Measurements from ENCODE around the gene TGFBRAP1.

Gene TGFBRAP1

GRCh38 chr2:105323111-105323510, 6.4 kb downstream of the TGFBRAP1 start:
- Histone ChIP-seq H3K4me3 (ENCODE audit: low read length) (no peak overlapping the region), H3K27ac (ENCODE audit: low read length) (no peak overlapping the region), H3K9ac (ENCODE audit: low read length) (no peak overlapping the region), H3K4me2 (ENCODE audit: low read depth, low read length) (no peak overlapping the region), H3K9me2 (replicated peaks; ENCODE audit: insufficient read depth, low read length) (no peaks in the 10 kb centered on the region), H3K79me2 (ENCODE audit: low read length) (peaks cover 90% of the 10 kb centered on the region), H3K36me3 (replicated peaks; ENCODE audit: insufficient read depth, low read length) (peaks cover 5% of the 10 kb centered on the region; the same call in 1 of the 2 replicates), H3K4me1 (ENCODE audit: low read length) (no peaks in the 10 kb centered on the region), H4K20me1 (ENCODE audit: insufficient read depth, low read length) (peaks cover 2% of the 10 kb centered on the region; the same call in 1 of the 2 replicates), H3K27me3 (replicated peaks; ENCODE audit: insufficient read depth, low read length) (no peaks in the 10 kb centered on the region), H3F3A (ENCODE audit: insufficient read depth, low read length) (no peaks in the 10 kb centered on the region), H3K9me3 (replicated peaks; ENCODE audit: insufficient read depth, low read length) (no peaks in the 10 kb centered on the region), H2AFZ (ENCODE audit: low read length) (no peak overlapping the region)
- TF ChIP-seq EZH2phosphoT487 (IDR thresholded peaks at IDR 0.05; ENCODE audit: low read length) (no peak), EZH2 (optimal IDR thresholded peaks at IDR 0.05; ENCODE audit: low read depth, low read length) (no peak), CTCF (IDR thresholded peaks at IDR 0.05; ENCODE audit: low read length) (no peak)
- DNase-seq = no peak

- Histone ChIP-seq H3K4me3 (ENCODE audit: low read length) (no peak overlapping the region), H3K9me3 (replicated peaks; ENCODE audit: insufficient read depth, low read length) (no peaks in the 10 kb centered on the region), H3K27ac (ENCODE audit: low read length) (no peak overlapping the region), H3K36me3 (replicated peaks; ENCODE audit: insufficient read depth, low read length) (peaks cover 5% of the 10 kb centered on the region; the same call in 1 of the 2 replicates), H2AFZ (ENCODE audit: low read length) (no peak overlapping the region), H4K20me1 (ENCODE audit: insufficient read depth, low read length) (peaks cover 2% of the 10 kb centered on the region; the same call in 1 of the 2 replicates), H3K9ac (ENCODE audit: low read length) (no peak overlapping the region), H3K27me3 (replicated peaks; ENCODE audit: insufficient read depth, low read length) (no peaks in the 10 kb centered on the region), H3F3A (ENCODE audit: insufficient read depth, low read length) (no peaks in the 10 kb centered on the region), H3K4me2 (ENCODE audit: low read depth, low read length) (no peak overlapping the region), H3K4me1 (ENCODE audit: low read length) (no peaks in the 10 kb centered on the region), H3K9me2 (replicated peaks; ENCODE audit: insufficient read depth, low read length) (no peaks in the 10 kb centered on the region), H3K79me2 (ENCODE audit: low read length) (peaks cover 90% of the 10 kb centered on the region)
- no peak for TF ChIP-seq EZH2 (optimal IDR thresholded peaks at IDR 0.05; ENCODE audit: low read depth, low read length)
- TF ChIP-seq CTCF (IDR thresholded peaks at IDR 0.05; ENCODE audit: low read length) = no peak
- no peak for TF ChIP-seq EZH2phosphoT487 (IDR thresholded peaks at IDR 0.05; ENCODE audit: low read length)
- DNase-seq = no peak
Observed at GRCh38 chr2:105321875-105322646, 7.5 kb downstream of the TGFBRAP1 start.

- peaks cover 5% of the 10 kb centered on the region; the same call in 1 of the 2 replicates for H3K36me3 ChIP-seq (replicated peaks; ENCODE audit: insufficient read depth, low read length)
- no peaks in the 10 kb centered on the region for H3K9me3 ChIP-seq (replicated peaks; ENCODE audit: insufficient read depth, low read length)
- no peaks in the 10 kb centered on the region for H3K27me3 ChIP-seq (replicated peaks; ENCODE audit: insufficient read depth, low read length)
- H3K4me2 ChIP-seq (ENCODE audit: low read depth, low read length) = no peak overlapping the region
- TF ChIP-seq CTCF (IDR thresholded peaks at IDR 0.05; ENCODE audit: low read length) = no peak
- TF ChIP-seq EZH2phosphoT487 (IDR thresholded peaks at IDR 0.05; ENCODE audit: low read length) = no peak
- TF ChIP-seq EZH2 (optimal IDR thresholded peaks at IDR 0.05; ENCODE audit: low read depth, low read length) = no peak
- peaks cover 92% of the 10 kb centered on the region for H3K79me2 ChIP-seq (ENCODE audit: low read length)
- no peak overlapping the region for H2AFZ ChIP-seq (ENCODE audit: low read length)
- H3K9ac ChIP-seq (ENCODE audit: low read length) = no peak overlapping the region
- H3K9me2 ChIP-seq (replicated peaks; ENCODE audit: insufficient read depth, low read length) = no peaks in the 10 kb centered on the region
- no peak for DNase-seq
- no peak overlapping the region for H3K4me3 ChIP-seq (ENCODE audit: low read length)
- H3K4me1 ChIP-seq (ENCODE audit: low read length) = no peaks in the 10 kb centered on the region
- H3F3A ChIP-seq (ENCODE audit: insufficient read depth, low read length) = no peaks in the 10 kb centered on the region
- peaks cover 2% of the 10 kb centered on the region; the same call in 1 of the 2 replicates for H4K20me1 ChIP-seq (ENCODE audit: insufficient read depth, low read length)
- no peak overlapping the region for H3K27ac ChIP-seq (ENCODE audit: low read length)
Observed at GRCh38 chr2:105320651-105321215, 8.8 kb downstream of the TGFBRAP1 start.
